Measurements from ENCODE around the gene MAGI2.

DNA sequence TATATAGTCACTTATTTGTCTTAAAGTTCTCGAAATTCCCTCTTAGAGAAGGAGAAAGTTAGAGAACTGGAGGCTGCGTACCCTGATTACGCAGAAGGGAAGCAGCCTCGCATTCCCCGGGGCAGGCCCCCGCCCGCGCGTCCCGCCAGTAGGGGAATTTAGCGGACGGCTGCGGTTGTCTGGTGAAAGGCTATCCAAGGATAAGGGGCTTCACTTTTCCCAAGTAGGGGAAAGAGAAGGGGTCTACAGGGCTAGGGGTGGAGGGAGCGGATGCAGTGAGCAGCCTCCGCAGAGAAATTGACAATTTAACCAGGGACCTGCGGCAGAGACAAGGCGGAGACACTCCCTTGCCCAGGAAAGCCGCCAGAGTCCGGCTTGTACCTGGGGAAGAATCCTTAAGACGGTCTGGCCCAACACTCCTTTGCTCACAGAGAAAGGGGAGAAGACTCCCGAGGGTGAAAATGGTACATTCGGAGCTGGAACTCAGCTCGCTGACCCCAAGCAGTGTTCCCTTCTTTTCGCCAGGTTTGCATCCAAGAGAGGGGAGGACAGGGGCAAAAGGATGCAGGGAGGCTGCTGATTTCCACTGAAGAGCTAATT lies 994 bp upstream of the MAGI2 start:
- TF ChIP-seq, protein P1, sequence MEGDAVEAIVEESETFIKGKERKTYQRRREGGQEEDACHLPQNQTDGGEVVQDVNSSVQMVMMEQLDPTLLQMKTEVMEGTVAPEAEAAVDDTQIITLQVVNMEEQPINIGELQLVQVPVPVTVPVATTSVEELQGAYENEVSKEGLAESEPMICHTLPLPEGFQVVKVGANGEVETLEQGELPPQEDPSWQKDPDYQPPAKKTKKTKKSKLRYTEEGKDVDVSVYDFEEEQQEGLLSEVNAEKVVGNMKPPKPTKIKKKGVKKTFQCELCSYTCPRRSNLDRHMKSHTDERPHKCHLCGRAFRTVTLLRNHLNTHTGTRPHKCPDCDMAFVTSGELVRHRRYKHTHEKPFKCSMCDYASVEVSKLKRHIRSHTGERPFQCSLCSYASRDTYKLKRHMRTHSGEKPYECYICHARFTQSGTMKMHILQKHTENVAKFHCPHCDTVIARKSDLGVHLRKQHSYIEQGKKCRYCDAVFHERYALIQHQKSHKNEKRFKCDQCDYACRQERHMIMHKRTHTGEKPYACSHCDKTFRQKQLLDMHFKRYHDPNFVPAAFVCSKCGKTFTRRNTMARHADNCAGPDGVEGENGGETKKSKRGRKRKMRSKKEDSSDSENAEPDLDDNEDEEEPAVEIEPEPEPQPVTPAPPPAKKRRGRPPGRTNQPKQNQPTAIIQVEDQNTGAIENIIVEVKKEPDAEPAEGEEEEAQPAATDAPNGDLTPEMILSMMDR (IDR thresholded peaks at IDR 0.05) = no peak
- no peak for TF ChIP-seq POLR2A (IDR thresholded peaks at IDR 0.05)

Measured in esophagus squamous epithelium (tissue), 4 donors.